IPS-15b (cell line): ENCODE data around the gene PTPN4.

ENCODE experiments used
- H3K27me3 ChIP-seq: one replicate; pipeline ENCODE4 v1.6.1; 2013; ENCODE audit warnings: low read length; ENCODE audit not compliant: control insufficient read depth, insufficient read depth
- H3K36me3 ChIP-seq: one replicate; pipeline ENCODE4 v1.6.1; 2013; ENCODE audit warnings: low read length; ENCODE audit not compliant: control insufficient read depth, insufficient read depth
- H3K4me1 ChIP-seq: one replicate; pipeline ENCODE4 v1.6.1; 2013; ENCODE audit warnings: mild to moderate bottlenecking, low read length; ENCODE audit not compliant: control insufficient read depth, insufficient read depth
- H3K4me3 ChIP-seq: one replicate; pipeline ENCODE4 v1.5.1; 2013; ENCODE audit warnings: low read depth, low read length
- H3K9ac ChIP-seq: one replicate; pipeline ENCODE4 v1.6.1; 2013; ENCODE audit warnings: low read depth, mild to moderate bottlenecking, low read length
- H3K9me3 ChIP-seq: one replicate; pipeline ENCODE4 v1.6.1; 2013; ENCODE audit warnings: mild to moderate bottlenecking, low read length; ENCODE audit not compliant: control insufficient read depth, insufficient read depth

The PTPN4 gene

GRCh38 chr2:119736021-119736420, 23.7 kb upstream of the PTPN4 start:
- no peaks in the 10 kb centered on the region for H3K4me1 ChIP-seq
- no peaks in the 10 kb centered on the region for H3K9me3 ChIP-seq
- H3K27me3 ChIP-seq, result no peaks in the 10 kb centered on the region
- H3K36me3 ChIP-seq, result no peaks in the 10 kb centered on the region
- no peak overlapping the region for H3K4me3 ChIP-seq
- H3K9ac ChIP-seq, result no peak overlapping the region

GRCh38 chr2:119739580-119740255, 20.0 kb upstream of the PTPN4 start:
- no peaks in the 10 kb centered on the region for H3K36me3 ChIP-seq
- no peaks in the 10 kb centered on the region for H3K4me1 ChIP-seq
- H3K9ac ChIP-seq, result no peak overlapping the region
- no peak overlapping the region for H3K4me3 ChIP-seq
- H3K9me3 ChIP-seq, result no peaks in the 10 kb centered on the region
- H3K27me3 ChIP-seq, result no peaks in the 10 kb centered on the region

DNA sequence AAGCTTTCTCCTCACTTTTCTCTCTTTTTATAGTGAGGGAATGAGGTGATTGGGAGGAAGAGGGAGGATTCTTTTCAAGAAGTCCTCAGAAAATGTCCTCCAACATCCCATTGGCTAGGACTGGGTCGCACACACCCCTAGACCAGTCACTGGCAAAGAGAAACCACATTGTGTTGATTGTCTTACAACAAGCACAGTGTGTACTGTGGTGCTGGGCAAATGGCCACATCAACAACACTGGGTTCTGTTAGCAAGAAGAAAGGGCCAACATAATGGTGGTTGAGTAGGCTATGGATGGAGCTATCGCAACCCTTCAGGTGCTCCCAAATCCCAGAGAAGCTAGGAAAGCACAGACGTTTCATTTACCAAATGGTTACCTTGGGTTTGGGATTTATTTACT, 18.7 kb upstream of the PTPN4 start:
- no peak overlapping the region for H3K9ac ChIP-seq
- H3K4me1 ChIP-seq, result no peaks in the 10 kb centered on the region
- H3K27me3 ChIP-seq, result no peaks in the 10 kb centered on the region
- H3K36me3 ChIP-seq, result no peaks in the 10 kb centered on the region
- H3K9me3 ChIP-seq, result no peaks in the 10 kb centered on the region
- no peak overlapping the region for H3K4me3 ChIP-seq

DNA sequence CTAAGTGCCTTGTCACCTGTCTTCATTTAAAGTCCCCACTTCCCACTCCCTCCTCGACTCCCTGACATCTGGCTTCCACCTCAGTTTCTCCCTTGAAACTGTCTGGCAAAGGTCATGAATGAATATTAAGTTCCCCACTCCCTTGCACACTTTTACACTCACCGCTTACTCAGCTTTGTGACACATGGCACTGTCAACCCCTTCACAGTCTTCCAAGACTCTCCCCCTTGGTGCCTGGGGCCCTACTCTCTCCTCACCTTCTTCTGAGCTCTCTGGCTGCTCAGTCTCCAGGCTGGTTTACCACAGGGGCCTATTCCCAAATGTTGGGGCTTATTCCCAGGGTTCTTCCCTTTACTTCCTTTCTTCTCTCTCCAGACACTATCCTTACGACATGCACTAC, 17.9 kb upstream of the PTPN4 start:
- no peaks in the 10 kb centered on the region for H3K27me3 ChIP-seq
- no peaks in the 10 kb centered on the region for H3K4me1 ChIP-seq
- no peaks in the 10 kb centered on the region for H3K36me3 ChIP-seq
- no peak overlapping the region for H3K9ac ChIP-seq
- no peaks in the 10 kb centered on the region for H3K9me3 ChIP-seq
- H3K4me3 ChIP-seq, result no peak overlapping the region

- H3K4me3 ChIP-seq, result no peak overlapping the region
- H3K36me3 ChIP-seq, result no peaks in the 10 kb centered on the region
- H3K27me3 ChIP-seq, result no peaks in the 10 kb centered on the region
- H3K9me3 ChIP-seq, result no peaks in the 10 kb centered on the region
- H3K4me1 ChIP-seq, result peaks cover 4% of the 10 kb centered on the region
- H3K9ac ChIP-seq, result no peak overlapping the region
These were observed 15.3 kb upstream of the PTPN4 start for GRCh38 chr2:119744335-119744939.

DNA sequence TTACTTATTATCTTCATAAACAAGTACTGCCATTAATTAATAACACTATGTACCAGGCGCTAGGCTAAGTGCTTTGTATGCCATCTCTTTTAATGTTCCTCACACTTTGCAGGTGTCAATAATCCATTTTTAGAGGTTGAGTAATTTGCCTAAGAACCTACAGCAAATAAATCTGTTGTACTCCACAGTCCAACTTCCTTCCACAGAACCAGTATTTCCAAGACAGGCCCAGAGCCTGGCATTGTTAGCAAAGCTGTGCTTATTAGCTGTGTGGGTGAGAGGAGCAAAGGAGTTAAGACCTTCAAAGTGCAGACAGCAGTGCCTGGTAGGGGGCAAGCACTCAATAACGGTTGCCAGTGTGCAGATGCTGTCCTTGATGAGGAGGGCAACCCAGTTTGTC, 14.2 kb upstream of the PTPN4 start:
- H3K27me3 ChIP-seq, result no peaks in the 10 kb centered on the region
- no peaks in the 10 kb centered on the region for H3K9me3 ChIP-seq
- H3K4me3 ChIP-seq, result no peak overlapping the region
- H3K4me1 ChIP-seq, result peaks cover 4% of the 10 kb centered on the region
- no peak overlapping the region for H3K9ac ChIP-seq
- no peaks in the 10 kb centered on the region for H3K36me3 ChIP-seq

GRCh38 chr2:119746836-119747686, 12.7 kb upstream of the PTPN4 start:
- no peak overlapping the region for H3K4me3 ChIP-seq

DNA sequence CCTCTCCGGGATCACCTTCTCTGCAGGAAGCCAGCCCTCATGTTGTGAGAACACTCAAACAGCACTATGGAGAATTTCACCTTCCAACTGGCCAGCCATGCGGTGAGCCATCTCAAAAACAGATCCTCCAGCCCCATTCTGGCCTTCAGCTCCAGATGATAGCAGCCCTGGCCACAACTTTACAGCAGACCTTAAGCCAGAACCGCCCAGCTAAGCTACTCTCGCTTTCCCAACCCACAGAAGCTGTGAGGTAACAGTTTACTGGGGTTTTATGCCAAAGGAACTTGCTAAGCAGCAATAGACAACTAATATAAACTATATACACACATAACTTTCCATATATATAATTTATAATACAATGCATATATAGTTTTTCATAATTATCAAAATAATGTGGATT, 11.6 kb upstream of the PTPN4 start:
- Histone ChIP-seq H3K27me3 (no peaks in the 10 kb centered on the region), H3K4me3 (no peak overlapping the region), H3K4me1 (peaks cover 4% of the 10 kb centered on the region), H3K9me3 (no peaks in the 10 kb centered on the region), H3K9ac (no peak overlapping the region), H3K36me3 (no peaks in the 10 kb centered on the region)

More at GRCh38 chr2:119746836-119747686, 12.7 kb upstream of the PTPN4 start:
- Histone ChIP-seq H3K27me3 (no peaks in the 10 kb centered on the region), H3K4me1 (peaks cover 4% of the 10 kb centered on the region), H3K9ac (no peak overlapping the region), H3K9me3 (no peaks in the 10 kb centered on the region), H3K36me3 (no peaks in the 10 kb centered on the region)

GRCh38 chr2:119749477-119750012, 10.2 kb upstream of the PTPN4 start:
- Histone ChIP-seq H3K4me1 (peaks cover 6% of the 10 kb centered on the region), H3K9ac (no peak overlapping the region), H3K36me3 (no peaks in the 10 kb centered on the region), H3K27me3 (no peaks in the 10 kb centered on the region), H3K4me3 (no peak overlapping the region), H3K9me3 (no peaks in the 10 kb centered on the region)

- no peaks in the 10 kb centered on the region for H3K9me3 ChIP-seq
- no peak overlapping the region for H3K4me3 ChIP-seq
- H3K9ac ChIP-seq, result no peak overlapping the region
- no peaks in the 10 kb centered on the region for H3K27me3 ChIP-seq
- H3K4me1 ChIP-seq, result peaks cover 6% of the 10 kb centered on the region
- H3K36me3 ChIP-seq, result no peaks in the 10 kb centered on the region
These were observed 8.0 kb upstream of the PTPN4 start for GRCh38 chr2:119751706-119752105.

GRCh38 chr2:119753041-119753929, 6.4 kb upstream of the PTPN4 start:
- Histone ChIP-seq H3K4me1 (peaks cover 2% of the 10 kb centered on the region), H3K36me3 (no peaks in the 10 kb centered on the region), H3K9me3 (no peaks in the 10 kb centered on the region)

More at GRCh38 chr2:119753041-119753929, 6.4 kb upstream of the PTPN4 start:
- Histone ChIP-seq H3K4me3 (no peak overlapping the region), H3K27me3 (no peaks in the 10 kb centered on the region), H3K9ac (no peak overlapping the region)
